AG09319 (cell line): ENCODE data around the gene COMMD2.

Experiments
- DNase-seq: peaks from one replicate; pipeline ENCODE4 v3.0.0-alpha.2; 2010; ENCODE audit warnings: low read depth; ENCODE audit errors: extremely low read depth
- CTCF ChIP-seq: IDR thresholded peaks from 2 replicates; pipeline ENCODE4 v1.5.1; 2011; ENCODE audit warnings: low read depth, mild to moderate bottlenecking, inconsistent platforms, low read length, moderate library complexity

The COMMD2 gene

GRCh38 chr3:149738876-149739275, 13.4 kb downstream of the COMMD2 start:
- no peak for TF ChIP-seq CTCF
- DNase-seq, result no peak

GRCh38 chr3:149736953-149737205, 15.4 kb downstream of the COMMD2 start:
- TF ChIP-seq CTCF, result no peak
- DNase-seq, result no peak

GRCh38 chr3:149736175-149736952, 15.9 kb downstream of the COMMD2 start:
- no peak for DNase-seq
- no peak for TF ChIP-seq CTCF

GRCh38 chr3:149732234-149732633, 20.1 kb downstream of the COMMD2 start:
- no peak for DNase-seq
- no peak for TF ChIP-seq CTCF

GRCh38 chr3:149727656-149728055, 24.6 kb downstream of the COMMD2 start:
- TF ChIP-seq CTCF, result no peak
- DNase-seq, result no peak

GRCh38 chr3:149726716-149727407, 25.4 kb downstream of the COMMD2 start:
- TF ChIP-seq CTCF, result no peak
- no peak for DNase-seq

- no peak for TF ChIP-seq CTCF
- DNase-seq, result no peak
These were observed 28.5 kb downstream of the COMMD2 start for GRCh38 chr3:149723781-149724180.
